BLaER1 treated with 17β-estradiol and CSF1 and Interleukin-3, amounts not matched to agents 10 nM and 100 nM (cell line): Measurements from ENCODE around the gene DCHS1.
A peak's percentile ranks its signal among the peaks of the same experiment; 100 is the strongest.

Experiments
- H3K27ac ChIP-seq, 11 experiments: shearing (Covaris generic); formaldehyde crosslinking; 2 replicates each; pipeline ENCODE4 v1.8.1; 2022
- H3K27me3 ChIP-seq, 11 experiments: shearing (Covaris generic); formaldehyde crosslinking; 2 replicates each; pipeline ENCODE4 v1.8.1; 2022
- H3K36me3 ChIP-seq, 11 experiments: shearing (Covaris generic); formaldehyde crosslinking; 2 replicates each; pipeline ENCODE4 v1.8.1; 2022
- H3K4me1 ChIP-seq, 10 experiments: shearing (Covaris generic); formaldehyde crosslinking; 2 replicates each; pipeline ENCODE4 v1.8.1; 2022
- H3K4me2 ChIP-seq, 11 experiments: shearing (Covaris generic); formaldehyde crosslinking; 2 replicates each; pipeline ENCODE4 v1.8.1; 2022
- H3K4me3 ChIP-seq, 10 experiments: shearing (Covaris generic); formaldehyde crosslinking; 2 replicates each; pipeline ENCODE4 v1.8.1; 2022
- H3K9ac ChIP-seq, 11 experiments: shearing (Covaris generic); formaldehyde crosslinking; 2 replicates each; pipeline ENCODE4 v1.8.1; 2022
- H3K9me3 ChIP-seq, 11 experiments: shearing (Covaris generic); formaldehyde crosslinking; replicated peaks in 1 of 11; 2 replicates each; pipeline ENCODE4 v1.8.1; 2022
- H4K20me1 ChIP-seq, 11 experiments: shearing (Covaris generic); formaldehyde crosslinking; 2 replicates each; pipeline ENCODE4 v1.8.1; 2022
- Cebpa-rat ChIP-seq, 11 experiments: shearing (Covaris generic); IDR thresholded peaks; 2 replicates each; pipeline ENCODE4 v1.8.1; 2022

Gene DCHS1

DNA sequence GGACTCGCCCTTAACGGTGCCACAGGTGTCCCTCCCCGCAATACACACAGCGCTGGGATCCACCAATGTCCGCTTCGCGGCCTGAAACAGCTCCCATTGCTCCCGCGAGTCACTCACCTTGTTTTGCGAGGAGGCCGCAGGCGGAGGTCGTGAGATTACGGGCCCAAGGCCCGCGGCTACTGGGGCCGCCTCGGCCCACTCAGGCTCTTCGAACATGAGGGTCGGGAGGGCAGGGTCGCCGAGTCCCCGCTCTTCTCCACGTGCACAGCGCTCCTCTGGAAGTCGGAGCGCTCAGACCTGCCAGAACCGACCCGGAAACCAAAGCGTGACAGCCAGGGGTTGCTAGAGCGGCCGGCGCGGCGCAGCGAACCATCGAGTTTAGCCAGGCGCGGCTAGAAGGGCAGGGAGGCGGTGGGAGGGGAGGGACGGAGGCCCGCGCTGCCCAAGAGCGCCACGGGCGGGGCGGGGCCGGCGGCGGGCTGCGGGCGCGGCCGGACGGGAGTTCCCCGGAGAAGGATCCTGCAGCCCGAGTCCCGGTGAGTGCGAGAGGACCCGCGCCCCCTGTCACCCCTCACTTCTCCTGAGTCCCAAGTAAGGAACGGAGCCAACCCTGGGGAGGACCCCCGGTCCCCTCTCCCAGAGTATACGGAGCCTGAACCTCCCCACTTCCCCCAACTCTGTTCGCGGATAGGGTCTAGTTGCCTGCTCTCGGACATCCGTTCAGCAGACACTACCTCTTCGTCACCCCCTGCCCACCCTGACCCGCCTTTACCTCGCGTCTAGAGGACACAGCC lies 52.1 kb downstream of the DCHS1 start, which contains the start of the genes ILK and RRP8:
ILK (plus strand) TSS at position 488 of the 794 bp plus-strand sequence. CDS start 498 bp downstream, outside the sequence.
RRP8 (minus strand) TSS at position 330 of the 794 bp plus-strand sequence; CDS start at position 216, 114 bp downstream.
- peak within 1 kb of the TSS; percentile 69 to 88 (median 83) for H3K27ac ChIP-seq
- H3K4me1 ChIP-seq = peaks cover 49 to 62% (median 56%) of the 10 kb centered on the region in 10 experiments
- peaks cover 42 to 57% (median 46%) of the 10 kb centered on the region in 11 experiments for H3K36me3 ChIP-seq

GRCh38 chr11:6602096-6602940 lies 53.3 kb downstream of the DCHS1 start:
- Histone ChIP-seq H3K9me3 (no peaks in the 10 kb centered on the region), H4K20me1 (peaks cover 11 to 78% (median 55%) of the 10 kb centered on the region in 11 experiments; a peak in 19 of 22 replicates), H3K4me2 (peak overlapping the region; percentile 89 to 98 (median 95)), H3K27me3 (no peaks in the 10 kb centered on the region), H3K4me3 (peak overlapping the region; percentile 81 to 96 (median 88)), H3K36me3 (peaks cover 44 to 57% (median 48%) of the 10 kb centered on the region in 11 experiments), H3K4me1 (peaks cover 42 to 50% (median 47%) of the 10 kb centered on the region in 10 experiments), H3K9ac (peak overlapping the region; percentile 80 to 94 (median 90)), H3K27ac (peak overlapping the region; percentile 50 to 88 (median 83); a peak in 21 of 22 replicates)
- no peak for TF ChIP-seq Cebpa-rat (IDR thresholded peaks at IDR 0.05)

More for the DNA sequence above, 52.1 kb downstream of the DCHS1 start, which contains the start of the genes ILK and RRP8:
- Histone ChIP-seq H4K20me1 (peaks cover 21 to 78% (median 49%) of the 10 kb centered on the region in 11 experiments; a peak in 20 of 22 replicates), H3K4me3 (peak within 1 kb of the TSS; percentile 81 to 96 (median 88)), H3K4me2 (peak within 1 kb of the TSS; percentile 89 to 98 (median 95)), H3K9me3 (no peaks in the 10 kb centered on the region), H3K27me3 (no peaks in the 10 kb centered on the region), H3K9ac (peak within 1 kb of the TSS; percentile 80 to 94 (median 90))
- TF ChIP-seq Cebpa-rat (IDR thresholded peaks at IDR 0.05) = no peak

DNA sequence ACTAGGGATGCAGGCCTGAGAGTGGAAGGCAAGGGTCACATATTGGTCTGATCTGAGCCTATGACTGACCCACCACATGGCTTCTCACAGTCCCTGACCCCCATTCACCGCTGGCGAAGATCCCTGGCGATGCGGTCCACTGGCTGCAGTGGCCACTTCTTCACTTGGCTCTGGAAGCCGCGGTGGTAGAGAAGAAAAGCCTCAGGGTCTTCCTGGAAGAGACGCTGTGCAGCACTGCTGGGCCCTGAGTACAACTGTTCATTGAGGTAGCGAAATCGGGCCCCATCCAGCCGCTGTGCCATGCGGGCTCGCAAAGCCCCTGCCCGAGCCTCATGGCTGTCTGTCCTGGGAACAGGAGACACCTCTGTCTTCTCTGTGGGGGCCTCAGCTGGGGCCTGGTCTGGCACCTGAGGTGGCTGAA lies 54.6 kb downstream of the DCHS1 start:
- H3K9me3 ChIP-seq = no peaks in the 10 kb centered on the region
- TF ChIP-seq Cebpa-rat (IDR thresholded peaks at IDR 0.05) = no peak
- 0 out of 22 replicates have a peak overlapping the region, but pooled peaks of 1 of the 11 experiments have one; percentile 11 for H3K27ac ChIP-seq
- H4K20me1 ChIP-seq = peaks cover 9 to 80% (median 67%) of the 10 kb centered on the region in 11 experiments; a peak in 19 of 22 replicates
- peak overlapping the region in 7 of 11 experiments; percentile 89 to 98 (median 95); a peak in 9 of 22 replicates for H3K4me2 ChIP-seq
- H3K36me3 ChIP-seq = peaks cover 57 to 65% (median 60%) of the 10 kb centered on the region in 11 experiments
- H3K4me3 ChIP-seq = no peak overlapping the region; a peak in 1 of 20 replicates
- H3K9ac ChIP-seq = peak overlapping the region in 5 of 11 experiments; percentile 30 to 94 (median 90); a peak in 3 of 22 replicates
- H3K27me3 ChIP-seq = no peaks in the 10 kb centered on the region
- H3K4me1 ChIP-seq = peaks cover 29 to 38% (median 34%) of the 10 kb centered on the region in 10 experiments

DNA sequence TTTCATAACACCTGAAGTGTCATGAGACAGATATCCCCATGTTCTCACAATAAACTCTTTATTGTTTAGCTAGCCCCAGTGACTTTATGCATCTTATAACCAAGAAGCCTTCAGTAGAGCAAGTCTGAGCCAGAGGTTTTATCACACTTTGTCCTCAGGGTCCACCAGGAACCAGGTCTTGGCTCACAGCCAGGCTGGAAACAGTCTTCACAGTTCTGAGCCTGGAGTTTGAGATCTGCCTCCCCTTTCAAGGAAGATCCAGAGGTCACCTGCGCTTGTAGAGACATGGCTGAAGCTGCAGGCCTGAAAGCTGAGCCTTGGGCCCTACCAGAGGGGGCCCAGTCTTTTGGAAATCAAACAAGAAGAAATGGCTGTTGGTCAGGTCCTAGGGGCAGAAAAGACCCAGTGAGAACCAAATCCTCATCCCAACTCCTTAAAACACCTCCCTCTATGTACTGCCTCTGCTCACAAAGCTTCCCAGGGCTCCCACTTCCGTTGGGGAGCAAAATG lies 55.7 kb downstream of the DCHS1 start:
- Histone ChIP-seq H3K27me3 (no peaks in the 10 kb centered on the region), H3K4me1 (peaks cover 18 to 29% (median 23%) of the 10 kb centered on the region in 10 experiments), H3K9me3 (no peaks in the 10 kb centered on the region), H3K9ac (no peak overlapping the region), H4K20me1 (peaks cover 9 to 88% (median 73%) of the 10 kb centered on the region in 11 experiments; a peak in 19 of 22 replicates), H3K4me3 (no peak overlapping the region), H3K36me3 (peaks cover 66 to 73% (median 70%) of the 10 kb centered on the region in 11 experiments), H3K4me2 (no peak overlapping the region), H3K27ac (no peak overlapping the region)
- no peak for TF ChIP-seq Cebpa-rat (IDR thresholded peaks at IDR 0.05)

- no peak overlapping the region for H3K9ac ChIP-seq
- TF ChIP-seq Cebpa-rat (IDR thresholded peaks at IDR 0.05) = no peak
- H3K4me1 ChIP-seq = peaks cover 15 to 29% (median 22%) of the 10 kb centered on the region in 10 experiments
- H3K36me3 ChIP-seq = peaks cover 71 to 78% (median 75%) of the 10 kb centered on the region in 11 experiments
- H4K20me1 ChIP-seq = peaks cover 9 to 88% (median 76%) of the 10 kb centered on the region in 11 experiments; a peak in 19 of 22 replicates
- H3K27ac ChIP-seq = no peak overlapping the region
- H3K9me3 ChIP-seq = no peaks in the 10 kb centered on the region
- no peak overlapping the region for H3K4me2 ChIP-seq
- H3K4me3 ChIP-seq = no peak overlapping the region
- no peaks in the 10 kb centered on the region for H3K27me3 ChIP-seq
Measured at GRCh38 chr11:6599449-6599848, 56.2 kb downstream of the DCHS1 start.

GRCh38 chr11:6598555-6598954 lies 57.1 kb downstream of the DCHS1 start:
- Histone ChIP-seq H4K20me1 (peaks cover 9 to 95% (median 81%) of the 10 kb centered on the region in 11 experiments; a peak in 19 of 22 replicates), H3K4me1 (peaks cover 15 to 36% (median 27%) of the 10 kb centered on the region in 10 experiments), H3K9ac (no peak overlapping the region), H3K27me3 (no peaks in the 10 kb centered on the region), H3K4me2 (no peak overlapping the region), H3K36me3 (peaks cover 79 to 87% (median 84%) of the 10 kb centered on the region in 11 experiments), H3K4me3 (no peak overlapping the region), H3K9me3 (no peaks in the 10 kb centered on the region), H3K27ac (no peak overlapping the region)
- no peak for TF ChIP-seq Cebpa-rat (IDR thresholded peaks at IDR 0.05)

DNA sequence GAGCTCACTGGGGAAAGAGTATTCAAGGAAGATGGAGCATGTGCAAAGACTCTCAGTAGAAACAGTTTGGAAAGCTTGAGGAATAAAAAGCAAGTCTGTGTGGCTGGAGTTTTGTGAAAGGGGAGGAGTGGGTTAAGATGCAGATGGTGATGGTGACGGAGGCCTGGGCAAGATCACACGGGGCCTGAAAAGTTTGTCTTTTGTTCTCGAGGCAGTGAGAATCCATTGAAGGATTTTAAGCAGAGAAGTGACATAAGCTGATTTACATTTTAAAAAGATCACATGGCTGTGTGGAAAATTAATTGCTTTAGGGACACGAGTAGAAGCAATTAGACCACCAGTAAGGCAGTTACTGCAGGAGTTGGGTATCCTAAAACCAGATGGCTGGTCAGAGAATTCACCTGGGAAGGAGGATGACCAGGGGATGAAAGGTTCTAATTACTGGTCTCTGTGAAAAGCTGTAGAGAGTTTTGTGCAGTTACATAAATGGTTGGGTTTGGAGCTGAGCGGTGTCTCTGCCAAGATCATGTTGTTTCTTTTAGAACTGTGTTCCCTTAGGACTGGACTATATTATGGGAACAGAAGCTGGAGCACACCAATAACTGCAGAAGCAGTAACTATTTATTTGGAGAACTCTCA lies 59.3 kb downstream of the DCHS1 start:
- Histone ChIP-seq H3K27ac (no peak overlapping the region), H4K20me1 (peaks cover 0 to 98% (median 65%) of the 10 kb centered on the region in 11 experiments; a peak in 19 of 22 replicates), H3K4me3 (no peak overlapping the region), H3K4me1 (peaks cover 4 to 26% (median 16%) of the 10 kb centered on the region in 10 experiments; a peak in 18 of 20 replicates), H3K36me3 (peaks cover 95 to 100% (median 99%) of the 10 kb centered on the region in 11 experiments), H3K9me3 (no peaks in the 10 kb centered on the region), H3K4me2 (no peak overlapping the region), H3K27me3 (no peaks in the 10 kb centered on the region), H3K9ac (no peak overlapping the region)
- TF ChIP-seq Cebpa-rat (IDR thresholded peaks at IDR 0.05) = no peak
